Erythroblast (primary cell): Measurements from ENCODE around the gene KCTD14.
"Not testable (repeated sequence)": the region's sequence is repeated elsewhere in the genome, so short reads cannot be mapped to it uniquely, and the experiment has no call there.

ENCODE experiments used
- GATA1 ChIP-seq: IDR thresholded peaks from 2 replicates; pipeline ENCODE4 v1.6.1; 2011; ENCODE audit warnings: low read depth, mild to moderate bottlenecking, control low read depth, low read length, moderate library complexity
- POLR2A ChIP-seq: IDR thresholded peaks from 2 replicates; pipeline ENCODE4 v1.6.1; 2011; ENCODE audit warnings: mild to moderate bottlenecking, low read length

GRCh38 chr11:78014937-78015520 lies 8.0 kb downstream of the KCTD14 start:
- TF ChIP-seq POLR2A, GATA1: not testable (repeated sequence)
